GOT3 (cell line): Measurements from ENCODE around the gene CLIC3.

Experiments
- DNase-seq: peaks from one replicate; lab custom pipeline; 2025; ENCODE audit warnings: mixed read lengths; lab: John Stamatoyannopoulos, UW

The CLIC3 gene

DNA sequence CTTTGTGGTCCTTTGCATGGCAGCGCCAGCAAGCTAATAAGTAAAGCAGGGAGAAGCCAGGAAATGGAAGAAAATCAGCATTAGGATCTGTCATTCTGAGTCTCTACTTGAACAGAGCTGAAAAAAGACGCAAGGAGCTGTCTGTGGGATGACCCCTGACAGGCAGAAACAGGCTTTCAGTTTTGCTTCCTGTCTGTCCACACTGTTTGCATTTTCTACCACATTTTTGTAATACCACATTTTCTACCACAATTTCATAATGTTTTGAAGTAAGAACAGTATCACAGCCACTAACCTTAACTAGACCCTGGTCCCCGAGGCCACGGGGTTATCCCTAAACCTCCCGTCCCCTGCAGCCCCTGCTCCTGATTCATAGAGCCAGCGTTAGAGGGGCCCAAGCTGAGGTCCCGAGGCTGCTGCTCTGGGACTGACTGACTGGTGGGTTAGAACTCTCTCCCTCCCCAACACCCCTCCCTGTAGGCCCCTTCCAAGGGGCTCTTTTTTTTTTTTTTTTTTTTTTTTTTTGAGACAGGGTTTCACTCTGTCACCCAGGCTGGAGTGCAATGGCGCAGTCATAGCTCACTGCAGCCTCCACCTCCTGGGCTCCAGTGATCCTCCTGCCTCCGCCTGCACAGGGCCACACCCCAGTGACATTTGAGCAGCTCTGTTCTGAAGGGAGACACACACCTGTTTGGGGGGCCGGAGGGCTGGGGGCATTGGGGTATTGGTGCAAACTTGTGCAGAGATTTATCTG is 4.0 kb upstream of the CLIC3 start:
- DNase-seq, result no peak

DNA sequence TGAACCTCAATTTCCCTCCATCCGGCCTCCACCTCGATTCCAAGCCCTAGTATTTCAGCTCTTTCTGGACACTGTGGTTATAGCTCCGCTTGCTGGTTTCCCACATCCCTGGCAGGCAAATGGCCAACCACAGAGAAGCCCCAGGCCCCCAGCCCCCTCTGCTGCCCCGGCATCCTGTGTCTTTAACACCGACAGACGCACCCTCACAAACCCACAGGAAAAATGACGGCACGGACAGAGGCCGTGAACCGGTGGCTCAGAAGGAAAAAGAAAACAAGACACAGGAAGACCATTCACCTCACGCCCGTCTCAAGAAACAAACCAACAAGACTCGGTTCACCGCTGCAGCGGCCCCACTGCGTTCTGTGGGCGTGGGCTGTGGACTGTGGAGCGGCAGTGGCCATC is 1.5 kb upstream of the CLIC3 start:
- no peak for DNase-seq

DNA sequence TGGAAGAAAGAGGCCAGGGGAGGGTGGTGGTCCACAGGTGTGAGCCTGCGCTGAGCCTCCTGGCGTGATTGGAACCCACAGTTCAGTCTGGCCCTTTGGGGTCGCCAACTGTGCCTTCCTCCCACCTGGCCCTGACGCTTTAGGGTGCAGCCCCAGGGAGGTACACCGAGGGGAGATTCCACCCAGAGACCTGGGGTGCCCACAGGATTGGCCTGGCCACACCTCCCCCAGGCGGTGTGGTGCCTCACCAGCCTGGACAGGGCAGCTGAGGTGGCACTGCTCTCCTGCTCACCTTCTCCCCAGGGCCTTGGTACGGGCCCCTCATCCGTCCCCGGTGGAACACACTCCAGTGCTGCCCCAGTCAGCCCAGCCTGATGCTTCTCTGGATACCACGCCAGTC is 1.0 kb upstream of the CLIC3 start:
- no peak for DNase-seq

DNA sequence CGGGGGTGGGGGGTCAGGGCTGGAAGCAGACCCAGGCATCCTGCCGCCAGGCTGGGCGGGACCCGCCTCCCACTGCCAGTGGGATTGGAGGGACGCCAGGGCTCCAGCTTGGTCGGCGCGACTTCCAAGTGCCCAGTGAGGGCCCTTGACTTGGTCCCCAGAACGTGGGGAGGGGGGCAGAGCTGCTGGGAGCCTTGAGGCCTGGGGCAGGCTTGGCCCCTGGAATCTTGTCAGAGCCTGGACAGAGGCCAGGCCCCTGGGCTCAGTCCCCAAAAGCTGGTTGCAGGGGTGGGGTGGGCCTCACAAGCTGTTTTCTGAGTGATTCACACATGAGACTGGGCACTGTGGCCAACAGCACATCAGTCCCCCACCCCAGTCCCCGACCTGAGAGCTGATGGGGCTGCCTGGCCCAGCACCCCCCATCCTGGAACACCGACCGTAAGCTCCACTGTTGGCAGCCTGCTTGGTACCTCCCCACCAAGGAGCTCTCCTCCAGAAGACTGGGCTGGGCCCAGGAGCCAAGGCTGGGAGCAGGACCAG is 526 bp downstream of the CLIC3 start:
- no peak for DNase-seq

DNA sequence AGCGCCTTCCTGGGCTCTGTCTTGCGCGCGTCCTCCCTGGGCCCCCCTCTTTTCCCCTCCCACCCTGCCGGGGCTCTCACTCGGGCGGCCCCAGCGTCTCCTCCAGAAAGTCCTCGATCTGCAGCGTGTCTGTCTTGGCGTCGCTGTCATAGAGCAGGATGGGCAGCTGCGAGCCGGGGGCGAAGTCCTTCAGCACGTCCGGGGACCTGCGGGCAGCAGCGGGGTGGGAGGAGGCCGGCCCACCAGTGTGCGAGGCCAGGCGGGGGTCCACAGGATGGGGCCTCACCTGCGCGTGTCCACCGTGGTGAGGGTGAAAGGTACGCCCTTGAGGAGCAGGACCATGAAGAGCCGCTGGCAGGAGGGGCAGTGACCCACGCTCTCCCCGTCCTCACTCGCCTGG is 1.0 kb downstream of the CLIC3 start:
- no peak for DNase-seq

DNA sequence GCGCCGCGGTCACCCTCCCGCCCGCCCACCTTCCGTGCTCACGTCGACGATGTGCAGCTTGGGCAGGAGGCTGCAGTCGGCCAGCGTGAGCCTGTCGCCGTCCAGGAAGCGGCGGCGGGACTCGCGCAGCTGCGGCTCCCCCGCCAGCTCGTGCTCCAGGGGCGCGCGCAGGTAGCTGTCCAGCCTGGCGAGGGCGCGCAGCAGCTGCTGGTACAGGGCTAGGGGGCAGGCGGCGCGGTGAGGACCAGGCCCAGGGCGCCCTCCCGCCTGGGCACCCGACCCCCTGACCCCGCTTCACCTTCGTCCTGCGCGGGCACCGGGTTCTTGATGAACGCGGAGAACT is 1.5 kb downstream of the CLIC3 start:
- no peak for DNase-seq

DNA sequence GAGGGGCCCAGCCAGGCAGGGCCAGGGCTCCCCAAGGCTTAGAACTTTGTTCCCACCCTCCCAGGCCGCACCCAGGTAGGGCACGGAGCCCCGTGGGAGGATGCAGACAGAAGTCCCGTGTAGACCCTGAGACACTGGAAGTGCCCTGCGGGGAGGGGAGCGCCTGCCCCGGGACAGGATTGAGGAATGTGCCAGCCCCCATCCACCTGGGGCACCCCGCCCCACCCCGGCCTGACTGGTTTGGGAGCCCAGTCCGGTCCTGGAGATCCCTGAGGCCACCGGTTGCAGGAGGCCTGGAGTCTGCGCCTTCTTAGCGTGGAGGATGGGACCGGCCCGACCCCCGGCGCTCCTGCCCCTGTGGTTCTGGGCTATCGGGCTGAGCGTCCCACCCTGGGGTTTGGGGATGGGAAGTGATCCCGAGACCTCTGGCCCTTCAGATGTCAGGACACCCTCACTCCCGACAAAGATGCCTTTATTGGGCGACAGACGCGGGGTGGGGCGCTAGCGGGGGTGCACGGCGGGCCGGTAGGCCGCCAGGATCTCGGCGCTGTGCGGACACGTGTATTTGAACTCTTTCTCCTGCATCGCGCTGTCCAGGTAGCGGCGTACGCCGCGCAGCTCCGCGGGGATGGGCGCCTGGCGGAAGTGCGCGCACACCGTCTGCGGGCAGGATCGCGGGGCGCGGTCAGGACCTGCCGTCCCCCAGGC is 2.0 kb downstream of the CLIC3 start:
- DNase-seq, result no peak

DNA sequence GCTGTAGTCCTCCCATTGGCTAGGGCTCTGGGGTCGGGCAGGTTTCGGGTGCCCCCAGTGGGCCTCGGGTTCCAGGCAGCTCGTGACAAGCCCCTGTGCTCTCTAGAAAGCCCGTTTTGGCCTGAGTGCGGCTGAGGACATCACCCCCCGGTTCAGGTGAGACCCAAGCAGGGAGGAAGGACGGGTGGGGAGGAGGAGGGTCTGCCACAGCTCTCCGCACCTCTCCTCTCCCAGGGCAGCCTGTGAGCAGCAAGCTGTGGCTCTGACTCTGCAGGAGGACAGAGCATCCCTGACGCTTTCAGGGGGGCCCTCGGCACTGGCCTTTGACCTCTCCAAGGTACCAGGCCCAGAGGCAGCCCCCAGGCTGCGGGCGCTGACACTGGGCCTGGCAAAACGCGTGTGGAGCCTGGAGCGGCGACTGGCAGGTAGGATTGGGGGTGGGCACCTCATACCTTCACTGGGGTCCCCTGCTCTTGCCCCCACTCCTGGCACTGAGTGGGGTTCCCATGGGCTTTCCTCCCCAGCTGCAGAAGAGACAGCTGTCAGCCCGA is 3.5 kb downstream of the CLIC3 start:
- no peak for DNase-seq

DNA sequence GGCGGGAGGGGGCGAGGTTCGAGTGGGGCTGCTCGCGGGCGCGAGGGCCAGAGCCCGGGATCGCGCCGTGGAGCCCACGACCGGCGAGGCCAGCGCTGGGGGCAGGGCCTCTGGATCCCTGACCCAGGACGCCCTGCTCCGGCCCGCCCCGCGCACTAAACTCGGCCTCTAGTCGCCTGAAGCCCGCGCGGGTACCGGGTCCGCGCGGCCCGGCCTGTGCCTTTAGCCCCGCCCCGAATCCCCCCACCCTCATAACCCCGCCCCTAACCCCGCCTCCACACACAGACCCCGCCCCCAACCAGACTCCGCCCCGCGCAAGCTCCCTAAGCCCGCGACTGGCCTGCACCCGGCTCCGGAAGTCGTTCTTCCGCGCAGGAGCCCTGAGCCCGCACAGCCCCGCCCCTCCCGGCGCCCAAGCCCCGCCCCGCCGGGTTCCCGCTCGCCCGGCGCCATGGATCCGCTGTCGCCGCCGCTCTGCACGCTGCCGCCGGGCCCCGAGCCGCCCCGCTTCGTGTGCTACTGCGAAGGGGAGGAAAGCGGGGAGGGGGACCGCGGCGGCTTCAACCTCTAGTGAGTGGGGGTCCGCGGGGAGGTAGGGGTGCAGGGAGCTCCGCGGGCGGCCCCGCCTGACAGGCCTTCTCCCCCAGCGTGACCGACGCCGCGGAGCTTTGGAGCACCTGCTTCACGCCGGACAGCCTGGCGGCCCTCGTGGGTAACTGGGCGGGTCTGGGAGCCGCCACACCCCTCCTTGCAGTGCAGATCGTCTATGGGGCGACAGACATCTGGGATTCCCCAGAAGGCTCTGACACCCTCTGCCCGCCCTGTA is 4.2 kb downstream of the CLIC3 start, which contains the start of gene PAXX:
TSS of gene PAXX (plus strand) at position 430 of the 826 bp plus-strand sequence. CDS start at position 452, 22 bp downstream.
- peak; percentile 76 for DNase-seq

DNA sequence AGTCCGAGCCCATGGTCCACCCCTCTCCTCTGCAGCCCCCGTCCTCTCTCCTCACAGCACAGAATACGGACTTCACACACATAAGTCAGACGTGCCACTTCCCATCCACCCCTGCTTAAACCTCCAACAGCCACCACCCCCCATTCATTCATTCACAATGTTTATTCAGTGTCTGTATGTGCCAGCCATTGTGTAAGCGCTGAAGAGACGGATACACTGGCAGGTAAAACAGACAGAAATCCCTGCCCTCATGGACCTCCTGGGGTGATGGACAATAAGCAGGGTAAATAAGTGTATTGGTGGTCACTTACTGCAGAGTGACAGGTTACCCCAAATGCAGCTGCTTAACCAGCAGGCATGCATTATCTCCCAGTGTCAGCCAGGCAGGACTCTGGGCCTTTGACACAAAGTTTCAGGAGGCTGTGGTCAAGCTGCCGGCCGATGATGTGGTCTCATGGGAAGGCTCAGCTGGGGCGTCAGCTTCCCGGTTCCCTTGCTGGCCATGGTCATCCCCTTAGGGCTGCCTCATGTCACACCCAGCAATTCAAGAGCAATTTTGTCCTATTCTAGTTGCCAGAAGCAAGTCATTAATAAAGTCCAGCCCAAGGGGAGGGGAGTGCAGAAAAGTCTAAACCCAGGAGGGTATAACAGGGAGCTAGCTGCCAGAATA is 6.0 kb downstream of the CLIC3 start:
- no peak for DNase-seq

DNA sequence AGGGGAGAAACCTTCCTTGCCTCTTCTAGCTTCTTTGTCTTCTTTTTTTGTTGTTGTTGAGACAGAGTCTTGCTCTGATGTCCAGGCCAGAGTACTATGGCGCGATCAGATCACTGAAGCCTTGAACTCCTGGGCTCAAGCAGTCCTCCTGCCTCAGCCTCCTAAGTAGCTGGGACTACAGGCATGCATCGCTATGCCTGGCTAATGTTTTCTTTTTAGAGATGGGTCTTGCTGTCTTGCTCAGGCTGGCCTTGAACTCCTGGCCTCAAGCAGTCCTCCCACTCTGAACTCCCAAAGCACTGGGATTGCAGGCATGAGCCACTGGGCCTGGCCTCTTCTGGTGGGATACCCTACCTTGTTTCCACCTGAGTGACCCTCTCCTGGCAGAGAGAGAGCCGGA is 7.5 kb downstream of the CLIC3 start:
- DNase-seq, result no peak

DNA sequence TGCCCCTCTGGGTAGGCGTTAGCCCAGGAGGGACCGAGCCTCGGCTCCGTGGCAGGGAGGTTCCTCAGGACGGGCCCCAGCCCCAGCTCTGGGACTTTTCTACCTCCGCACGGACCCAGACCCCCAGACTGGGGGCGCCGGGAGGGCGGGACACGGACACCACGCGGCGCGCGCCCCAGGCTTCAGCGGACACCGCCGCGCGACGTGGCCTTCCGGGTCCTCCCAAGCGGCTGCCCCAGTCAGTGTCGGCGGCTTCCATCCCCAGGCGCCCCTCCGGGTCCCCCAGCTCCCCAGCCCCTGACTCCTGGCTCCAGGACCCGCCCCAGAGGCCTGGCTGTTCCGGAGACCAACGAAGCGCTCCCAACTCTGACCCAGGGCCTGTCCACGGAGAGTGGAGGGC is 10.5 kb downstream of the CLIC3 start:
- no peak for DNase-seq

DNA sequence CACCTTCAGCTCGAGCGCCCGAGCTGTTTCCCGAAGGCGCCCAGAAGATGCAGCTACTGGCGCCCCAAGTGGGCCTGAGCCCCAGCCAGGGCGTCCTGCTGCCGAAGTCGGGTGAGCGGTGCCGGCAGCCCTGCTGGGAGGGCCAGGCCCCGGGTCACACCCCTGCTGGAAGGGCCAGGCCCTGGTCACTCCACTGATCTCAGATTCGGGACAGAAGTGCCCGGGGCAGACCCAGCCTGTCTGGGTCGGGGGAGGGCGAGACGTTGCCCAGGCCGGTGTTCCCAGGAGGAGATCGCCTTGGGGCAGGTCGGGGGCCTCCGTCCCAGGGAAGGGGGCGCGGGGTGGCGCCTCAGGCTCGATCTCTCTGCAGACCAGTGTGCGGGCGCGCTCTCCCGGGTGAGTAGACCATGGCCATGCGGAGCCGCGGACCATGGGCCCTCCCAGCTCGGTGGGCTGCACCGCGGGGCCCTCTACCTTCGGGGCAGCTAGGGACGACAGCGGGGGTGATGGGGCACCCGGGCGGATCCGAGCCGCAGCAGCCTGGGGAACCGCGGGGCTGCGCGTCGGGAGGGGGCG is 11.3 kb downstream of the CLIC3 start:
- no peak for DNase-seq

DNA sequence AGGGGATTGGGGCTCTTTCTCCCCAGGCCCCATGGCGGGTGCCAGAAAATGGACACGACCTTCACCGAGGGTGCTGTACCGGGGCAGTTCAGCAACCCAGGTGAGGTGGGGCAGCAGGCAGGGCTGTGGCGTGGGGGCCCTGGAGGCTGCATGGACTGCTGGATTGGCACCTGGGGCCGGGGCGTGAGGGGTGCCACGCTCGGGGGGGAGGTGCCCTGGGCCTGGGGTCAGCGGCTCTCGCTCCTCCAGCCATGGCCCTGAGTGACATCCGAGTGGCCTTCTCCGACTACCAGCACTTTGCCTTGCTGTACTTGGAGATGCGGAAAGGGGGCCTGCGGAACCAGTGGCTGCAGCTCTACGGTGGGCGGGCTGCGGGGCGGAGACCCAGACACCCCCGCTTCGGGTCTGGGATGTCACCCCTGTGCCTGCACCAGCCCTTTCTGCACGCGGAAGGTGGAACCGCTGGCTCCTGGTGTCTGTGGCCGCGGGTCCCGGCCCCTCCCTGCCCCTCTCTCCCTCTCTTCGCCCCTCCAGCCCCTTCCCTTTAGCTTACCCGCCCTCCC is 11.8 kb downstream of the CLIC3 start:
- no peak for DNase-seq

DNA sequence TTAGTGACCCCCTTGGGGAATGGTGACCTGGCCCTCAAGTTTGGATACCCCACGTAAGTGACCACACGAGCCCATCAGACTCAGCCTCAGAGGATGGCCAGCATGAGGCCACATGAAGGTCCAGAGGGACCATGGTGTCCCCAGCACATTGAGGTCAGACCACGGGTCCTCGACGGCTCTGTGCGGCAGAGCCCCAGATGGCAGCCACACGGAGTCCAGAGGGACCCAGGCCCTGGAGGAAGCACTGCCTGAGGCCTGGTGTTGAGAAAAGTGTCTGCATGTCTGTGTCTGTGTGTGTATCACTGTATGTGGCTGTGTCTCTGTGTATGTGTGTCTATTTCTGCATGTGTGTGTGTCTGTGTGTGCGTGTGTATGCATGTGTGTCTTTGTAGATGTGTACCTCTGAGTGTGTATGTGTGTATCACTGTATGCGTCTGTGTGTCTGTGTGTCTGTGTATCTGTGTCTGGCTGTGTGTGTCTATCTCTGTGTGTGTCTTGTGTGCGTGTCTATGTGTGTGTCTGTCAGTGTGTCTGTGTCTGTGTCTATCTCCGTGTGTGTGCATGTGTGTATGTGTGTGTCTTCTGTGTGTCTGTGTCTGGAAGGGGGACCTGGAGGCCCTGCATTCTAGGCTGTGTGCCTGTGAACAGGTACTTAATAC is 12.6 kb downstream of the CLIC3 start:
- no peak for DNase-seq

DNA sequence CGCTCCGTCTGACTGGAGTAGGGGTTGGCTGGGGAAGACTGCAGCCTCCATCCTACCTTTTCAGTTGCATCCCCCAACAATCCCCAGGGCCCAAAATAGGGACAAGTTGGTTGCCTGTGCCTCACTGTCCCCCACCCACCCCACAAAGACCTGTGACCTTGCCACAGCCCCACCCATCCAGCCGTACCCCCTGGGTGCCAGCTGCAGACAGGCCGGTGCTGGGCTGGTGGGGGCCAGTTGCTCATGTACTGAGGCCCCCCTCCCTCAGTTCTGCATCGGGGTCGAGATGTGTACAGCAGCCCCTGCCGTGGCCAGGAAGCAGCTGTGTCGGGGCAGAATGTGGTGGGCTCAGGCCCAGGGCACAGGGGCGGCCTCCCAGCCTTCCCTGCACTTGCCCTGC is 13.2 kb downstream of the CLIC3 start:
- DNase-seq, result no peak

DNA sequence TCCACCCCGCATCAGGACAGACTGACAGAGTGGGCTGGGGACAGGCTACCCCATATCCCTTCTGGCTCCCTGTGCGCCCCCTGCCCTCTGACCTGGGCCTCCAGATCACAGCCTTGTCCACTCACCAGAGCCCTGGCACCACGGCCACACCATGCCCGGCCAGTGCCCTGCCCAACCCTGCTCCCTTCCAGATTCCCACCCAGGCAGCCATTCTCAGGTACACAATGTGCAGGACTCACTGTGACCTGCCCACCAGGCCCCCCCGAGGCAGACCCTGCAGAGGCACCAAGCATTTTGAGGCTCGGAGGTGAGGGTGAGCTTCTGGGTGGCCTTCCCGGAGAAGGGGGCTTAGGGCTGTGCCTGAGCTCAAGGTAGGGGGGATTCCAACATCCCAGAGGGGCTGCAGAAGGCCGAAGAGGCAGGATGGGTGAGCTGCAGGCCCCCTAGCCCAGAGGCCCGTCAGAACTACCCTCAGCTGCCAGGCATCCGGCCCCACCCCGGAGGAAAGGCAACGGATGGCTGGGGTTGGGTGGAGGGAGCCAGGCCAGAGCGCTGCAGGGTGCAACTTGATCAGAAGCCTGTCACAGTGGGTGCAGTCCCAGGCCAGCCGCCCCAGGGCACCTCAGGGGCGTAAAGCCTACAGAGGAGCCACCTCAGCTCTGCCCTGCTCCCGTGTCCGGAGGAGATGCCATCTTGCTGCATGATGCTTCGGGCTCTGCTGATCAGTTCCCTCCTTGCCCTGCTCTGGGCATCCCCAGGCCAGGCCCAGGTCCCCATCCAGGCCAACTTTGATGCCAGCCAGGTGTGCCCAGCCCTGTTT is 13.9 kb downstream of the CLIC3 start, which contains the start of gene LCNL1:
TSS of gene LCNL1 (plus strand) at position 762 of the 820 bp plus-strand sequence. CDS start 594 bp downstream, outside the sequence.
- no peak for DNase-seq

DNA sequence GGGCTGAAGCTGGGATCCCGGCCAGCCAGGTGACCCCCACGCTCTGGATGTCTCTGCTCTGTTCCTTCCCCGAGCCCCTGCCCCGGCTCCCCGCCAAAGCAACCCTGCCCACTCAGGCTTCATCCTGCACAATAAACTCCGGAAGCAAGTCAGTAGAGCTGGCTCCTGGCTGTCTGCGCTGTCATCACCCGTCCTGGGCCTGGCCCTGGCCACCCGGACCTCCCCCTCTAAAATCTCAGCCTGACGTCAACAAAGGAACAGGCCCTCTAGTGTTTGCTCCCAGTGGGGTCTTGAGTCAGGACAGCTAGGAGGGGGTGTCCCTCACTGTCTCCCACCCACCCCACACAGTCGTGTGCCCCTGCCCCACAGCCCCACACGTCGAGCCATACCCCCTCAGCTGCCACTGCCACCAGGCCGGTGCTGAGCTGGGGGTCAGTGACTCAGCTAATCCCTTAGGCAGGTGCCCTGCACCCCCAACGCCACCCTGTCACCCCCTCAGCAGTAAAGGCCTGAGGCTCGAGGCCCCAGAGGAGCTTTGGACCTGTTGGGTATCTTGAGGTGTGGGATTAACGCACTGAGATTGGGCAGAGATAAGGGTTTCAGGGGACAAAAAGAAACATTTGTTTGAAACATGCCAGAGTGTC is 14.7 kb downstream of the CLIC3 start:
- no peak for DNase-seq
